A673 (cell line): ENCODE results near the gene CPT1A. TPM values are rescaled to one million over a fixed set of nuclear protein-coding genes. Genes with fewer than 3 reads are reported as not detected.

Source experiments
- BruUV-seq: library from RNA; stranded (reverse); fragments of 400-500 nt; replicated peaks from 2 replicates; lab custom pipeline; 2021; lab: Mats Ljungman, UMichigan
- CTCF ChIA-PET: fragments of 300-600 bp; sonication (Branson Sonifier 250); formaldehyde crosslinking; loops from one replicate; lab custom pipeline; 2022; ENCODE audit warnings: antibody characterized with exemption; lab: Charles Lee
- POLR2A ChIA-PET: fragments of 300-600 bp; sonication (Branson Sonifier 250); formaldehyde crosslinking; loops from one replicate; lab custom pipeline; 2022; ENCODE audit warnings: antibody characterized with exemption; ENCODE audit not compliant: low non-redundant PET; lab: Charles Lee
- DNase-seq: peaks from one replicate; pipeline ENCODE4 v3.0.0-alpha.2; 2015; ENCODE audit warnings: low spot score
- H3K27ac ChIP-seq: fragments of 200-600 bp; sonication (generic); 2 replicates; pipeline ENCODE4 v1.5.1; 2016; ENCODE audit warnings: mixed run types, low read depth, mild to moderate bottlenecking, mixed read lengths, antibody characterized with exemption, low read length; ENCODE audit not compliant: poor library complexity, severe bottlenecking
- H3K27me3 ChIP-seq: fragments of 200-600 bp; sonication (generic); replicated peaks from 2 replicates; pipeline ENCODE4 v1.6.1; 2017; ENCODE audit warnings: mixed run types, low read depth, mild to moderate bottlenecking, mixed read lengths, antibody characterized with exemption, low read length; ENCODE audit not compliant: insufficient read depth, poor library complexity
- H3K36me3 ChIP-seq: fragments of 200-600 bp; sonication (generic); 2 replicates; pipeline ENCODE4 v1.6.1; 2016; ENCODE audit warnings: mixed run types, mild to moderate bottlenecking, mixed read lengths, antibody characterized with exemption, low read length; ENCODE audit not compliant: insufficient read depth, poor library complexity, severe bottlenecking
- H3K4me1 ChIP-seq: fragments of 200-600 bp; sonication (generic); 2 replicates; pipeline ENCODE4 v1.6.1; 2017; ENCODE audit warnings: mixed run types, mild to moderate bottlenecking, mixed read lengths, antibody characterized with exemption, low read length; ENCODE audit not compliant: insufficient read depth, poor library complexity, severe bottlenecking
- H3K4me3 ChIP-seq: fragments of 200-600 bp; sonication (generic); 2 replicates; pipeline ENCODE4 v1.5.1; 2016; ENCODE audit warnings: low read depth, mixed run types, mild to moderate bottlenecking, mixed read lengths, low read length; ENCODE audit not compliant: poor library complexity, severe bottlenecking
- H3K9me3 ChIP-seq: fragments of 200-600 bp; sonication (generic); 2 replicates; pipeline ENCODE4 v1.6.1; 2016; ENCODE audit warnings: mixed run types, low read depth, mild to moderate bottlenecking, mixed read lengths, antibody characterized with exemption, low read length; ENCODE audit not compliant: poor library complexity, severe bottlenecking
- CTCF ChIP-seq: fragments of 300-800, 200-600 bp; sonication (generic); conservative IDR thresholded peaks from 2 replicates; pipeline ENCODE4 v1.5.1; 2017; ENCODE audit warnings: low read depth, mild to moderate bottlenecking, antibody characterized with exemption, low read length, moderate library complexity, mixed read lengths
- EZH2 ChIP-seq: fragments of 200-600 bp; sonication (generic); IDR thresholded peaks from 2 replicates; pipeline ENCODE4 v1.6.1; 2017; ENCODE audit warnings: borderline replicate concordance, low read depth, mild to moderate bottlenecking, mixed read lengths, antibody characterized with exemption, low read length; ENCODE audit not compliant: poor library complexity, severe bottlenecking
- intact Hi-C: fragments of 100-400 bp; cut with micrococcal nuclease; formaldehyde crosslinking; loops from one replicate; pipeline ENCODE4 v1.10.0; 2022; ENCODE audit not compliant: unreplicated experiment
- total RNA-seq: library from RNA; stranded (reverse); gene quantifications from 2 replicates; pipeline ENCODE4 v1.2.3, GENCODE V29; 2021

The CPT1A gene
- total RNA-seq, 1 experiment from 2014 or later: 15.5 TPM

- Histone ChIP-seq H3K4me1 (peaks cover 25% of the 10 kb centered on the region), H3K4me3 (no peak overlapping the region), H3K36me3 (no peaks in the 10 kb centered on the region), H3K9me3 (no peaks in the 10 kb centered on the region), H3K27ac (no peak overlapping the region), H3K27me3 (no peaks in the 10 kb centered on the region)
- CTCF ChIA-PET: no interaction called here
- TF ChIP-seq EZH2 (no peak), CTCF (peak; percentile 29; the same call in 1 of the 2 replicates)
- intact Hi-C loops: no loop called here
- DNase-seq: no peak
- POLR2A ChIA-PET: no interaction called here
- BruUV-seq: no TSS peak
Observed at GRCh38 chr11:68843703-68844312, 2.1 kb upstream of the CPT1A start.

DNA sequence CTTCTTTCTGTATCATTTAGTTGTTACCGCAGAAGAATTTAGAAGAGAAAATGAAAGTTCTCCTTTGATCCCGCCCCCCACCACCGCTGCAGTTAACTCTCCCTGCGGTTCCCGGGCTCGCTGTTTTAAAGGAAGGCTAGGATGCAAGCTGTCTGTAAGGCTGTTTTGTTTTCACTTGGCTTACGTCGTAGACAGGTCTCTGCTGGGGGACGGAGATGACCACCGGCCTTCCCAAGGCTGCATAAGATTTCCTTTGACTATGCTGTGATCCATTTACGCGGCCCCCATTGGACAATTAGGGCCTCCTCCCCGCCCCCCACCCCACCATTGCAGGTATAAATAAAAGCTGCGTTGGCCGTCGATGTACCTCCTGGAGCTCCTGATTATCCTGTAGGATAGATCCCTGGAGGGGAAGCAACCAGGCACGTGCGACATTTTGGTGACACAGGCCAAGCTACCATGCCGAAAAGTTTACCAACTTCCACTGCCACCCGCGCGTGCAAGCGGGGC is 1.4 kb upstream of the CPT1A start:
- POLR2A ChIA-PET: no interaction called here
- CTCF ChIA-PET: interaction anchor here (0.5 kb wide), 1 partner anchor 24 kb away, joined by 7 read pairs; no protein-coding TSS in a partner anchor
- Histone ChIP-seq H3K4me1 (peaks cover 32% of the 10 kb centered on the region), H3K4me3 (peak overlapping the region; percentile 66), H3K36me3 (no peaks in the 10 kb centered on the region), H3K27ac (no peak overlapping the region), H3K9me3 (no peaks in the 10 kb centered on the region), H3K27me3 (no peaks in the 10 kb centered on the region)
- BruUV-seq: no TSS peak
- DNase-seq: peak; percentile 62
- TF ChIP-seq EZH2 (no peak), CTCF (no peak)
- intact Hi-C loops: no loop called here

DNA sequence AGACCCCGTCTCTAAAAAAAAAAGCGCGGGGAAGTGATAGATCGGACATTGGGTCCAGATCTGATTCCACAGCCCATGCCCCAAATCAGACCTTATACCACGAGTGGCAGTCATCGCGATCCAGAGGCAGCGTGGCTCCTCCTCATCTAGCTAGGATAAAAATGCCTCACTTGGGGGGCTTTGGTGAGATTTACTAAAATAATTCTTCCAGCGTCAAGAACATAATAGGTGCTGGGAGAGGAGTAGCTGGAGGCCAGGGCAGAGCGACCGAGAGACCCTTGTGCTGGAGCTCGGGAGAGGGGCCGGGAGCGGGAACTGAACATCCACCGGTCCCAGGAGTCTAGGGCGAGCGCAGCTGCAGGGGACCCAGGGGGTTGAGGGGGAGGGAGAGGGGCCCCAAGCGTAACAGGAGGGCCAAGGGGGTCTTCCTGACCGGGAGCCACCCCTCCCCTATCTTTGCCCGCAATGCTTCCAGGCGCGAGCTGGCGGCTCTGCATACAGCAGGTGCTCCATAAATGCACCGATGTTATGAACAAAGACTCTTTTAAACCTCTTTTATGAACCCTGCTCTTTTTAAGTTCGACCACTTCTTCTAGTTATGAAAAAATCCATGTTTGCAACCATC is 823 bp upstream of the CPT1A start:
- CTCF ChIA-PET: interaction anchor here (0.5 kb wide), 1 partner anchor 24 kb away, joined by 7 read pairs; no protein-coding TSS in a partner anchor
- Histone ChIP-seq H3K4me3 (peak overlapping the region; percentile 66), H3K27ac (no peak overlapping the region), H3K9me3 (no peaks in the 10 kb centered on the region), H3K4me1 (peaks cover 35% of the 10 kb centered on the region), H3K36me3 (no peaks in the 10 kb centered on the region), H3K27me3 (no peaks in the 10 kb centered on the region)
- BruUV-seq: no TSS peak
- TF ChIP-seq EZH2 (no peak), CTCF (no peak)
- no peak for DNase-seq
- POLR2A ChIA-PET: no interaction called here
- intact Hi-C loops: no loop called here
